NCI-H82 treated with DMSO at 0.1 percent for 48 hours (cell line): ENCODE results near the gene RNPS1.
A peak's percentile ranks its signal among the peaks of the same experiment; 100 is the strongest.
"Not testable (repeated sequence)": the region's sequence is repeated elsewhere in the genome, so short reads cannot be mapped to it uniquely, and the experiment has no call there.

Experiments used
- DNase-seq: peaks from one replicate; lab custom pipeline; 2025; ENCODE audit not compliant: unreplicated experiment; lab: John Stamatoyannopoulos, UW

Gene RNPS1

DNA sequence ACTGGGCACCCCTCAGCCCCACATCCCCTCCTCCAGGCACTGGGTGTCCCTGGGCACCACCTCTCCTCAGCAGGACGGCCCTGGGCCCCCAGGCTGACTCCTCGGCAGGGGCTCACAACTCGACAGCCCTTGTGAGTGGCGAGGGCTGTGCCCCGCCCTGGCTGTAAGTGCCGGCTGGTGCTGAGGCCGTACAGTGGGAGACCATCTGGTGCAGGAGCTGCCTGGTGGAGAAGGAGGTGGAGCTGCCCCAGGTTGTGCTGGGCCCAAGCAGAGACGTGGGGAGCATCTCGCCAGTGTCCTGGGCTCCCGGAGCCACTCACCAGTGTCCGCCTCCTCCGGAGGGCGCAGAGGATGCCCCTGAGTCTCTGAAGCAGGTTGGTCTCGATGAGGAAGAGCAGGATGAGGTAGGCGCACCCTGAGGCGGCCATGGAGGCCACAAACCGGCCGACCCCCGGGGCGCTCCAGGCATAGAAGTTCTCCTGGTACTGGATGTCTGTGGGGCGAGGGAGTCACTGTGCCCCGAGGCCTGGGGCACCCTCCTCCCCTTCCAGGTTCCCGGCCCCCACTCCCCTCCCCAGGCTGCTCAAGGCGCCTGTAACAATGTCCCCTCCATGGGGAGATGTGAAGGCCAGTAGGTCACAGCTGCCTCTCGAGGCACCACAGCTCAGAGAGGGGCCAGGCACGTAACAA lies 15.1 kb upstream of the RNPS1 start:
- no peak for DNase-seq

DNA sequence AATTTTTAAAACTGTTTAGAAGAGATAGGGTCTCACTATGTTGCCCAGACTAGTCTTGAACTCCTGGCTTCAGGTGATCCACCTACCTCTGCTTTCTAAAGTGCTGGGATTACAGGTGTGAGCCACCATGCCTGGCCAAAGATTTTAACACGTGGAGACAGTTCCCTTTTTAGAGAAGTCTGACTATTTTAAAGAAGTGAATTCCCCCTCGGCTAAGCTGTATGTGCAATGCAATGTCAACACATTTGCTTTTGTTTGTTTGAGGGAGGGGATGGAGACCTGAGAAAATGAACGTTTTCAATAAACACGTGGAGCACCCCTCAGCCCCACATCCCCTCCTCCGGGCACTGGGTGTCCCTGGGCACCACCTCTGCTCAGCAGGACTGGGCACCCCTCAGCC lies 14.3 kb upstream of the RNPS1 start:
- DNase-seq, result no peak

DNA sequence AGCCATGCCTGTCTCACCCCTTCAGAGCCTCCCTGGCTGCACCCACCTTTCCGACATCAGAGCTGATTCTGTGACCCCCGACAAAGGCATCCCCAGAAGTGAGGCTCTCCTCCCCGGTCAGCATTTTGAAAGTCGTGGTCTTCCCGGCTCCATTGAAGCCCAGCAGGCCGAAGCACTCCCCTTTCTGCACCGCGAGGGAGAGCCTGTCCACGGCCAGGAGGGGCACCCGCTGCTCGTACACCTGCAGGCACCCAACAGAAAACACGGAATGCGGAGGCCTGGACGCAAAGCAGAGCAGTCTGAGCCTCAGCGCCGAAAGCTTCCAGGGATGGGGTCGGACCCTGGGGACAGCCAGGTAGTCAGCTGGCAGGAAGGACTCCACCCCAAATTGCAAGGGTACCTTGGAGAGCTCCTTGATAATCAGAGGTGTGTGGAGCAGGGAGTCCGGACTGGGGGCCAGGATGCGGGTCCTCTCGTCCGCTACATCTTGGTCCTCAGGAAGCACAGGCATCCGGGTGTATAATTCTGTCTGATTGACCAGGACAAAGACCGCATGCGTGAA lies 13.1 kb upstream of the RNPS1 start:
- no peak for DNase-seq

DNA sequence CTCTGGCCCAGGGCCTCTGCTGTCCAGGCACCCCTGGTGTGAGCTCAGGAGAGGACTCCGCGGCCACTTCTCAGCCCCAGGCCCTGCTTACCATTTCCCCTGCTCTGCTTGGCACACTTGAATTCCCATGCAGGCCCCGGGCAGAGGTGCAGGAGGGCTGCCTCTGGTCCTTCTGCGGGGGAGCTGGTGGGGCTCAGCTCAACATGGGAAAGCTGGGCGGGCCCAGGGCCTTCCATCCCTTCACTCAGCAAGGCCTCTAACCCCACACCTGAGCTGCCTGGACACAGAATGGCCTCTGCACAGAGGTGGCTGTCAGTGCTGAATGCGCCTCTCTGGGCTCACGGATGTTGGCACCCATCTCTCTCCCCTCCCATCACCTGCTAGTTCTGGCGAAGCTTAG lies 12.5 kb upstream of the RNPS1 start:
- DNase-seq, result no peak

DNA sequence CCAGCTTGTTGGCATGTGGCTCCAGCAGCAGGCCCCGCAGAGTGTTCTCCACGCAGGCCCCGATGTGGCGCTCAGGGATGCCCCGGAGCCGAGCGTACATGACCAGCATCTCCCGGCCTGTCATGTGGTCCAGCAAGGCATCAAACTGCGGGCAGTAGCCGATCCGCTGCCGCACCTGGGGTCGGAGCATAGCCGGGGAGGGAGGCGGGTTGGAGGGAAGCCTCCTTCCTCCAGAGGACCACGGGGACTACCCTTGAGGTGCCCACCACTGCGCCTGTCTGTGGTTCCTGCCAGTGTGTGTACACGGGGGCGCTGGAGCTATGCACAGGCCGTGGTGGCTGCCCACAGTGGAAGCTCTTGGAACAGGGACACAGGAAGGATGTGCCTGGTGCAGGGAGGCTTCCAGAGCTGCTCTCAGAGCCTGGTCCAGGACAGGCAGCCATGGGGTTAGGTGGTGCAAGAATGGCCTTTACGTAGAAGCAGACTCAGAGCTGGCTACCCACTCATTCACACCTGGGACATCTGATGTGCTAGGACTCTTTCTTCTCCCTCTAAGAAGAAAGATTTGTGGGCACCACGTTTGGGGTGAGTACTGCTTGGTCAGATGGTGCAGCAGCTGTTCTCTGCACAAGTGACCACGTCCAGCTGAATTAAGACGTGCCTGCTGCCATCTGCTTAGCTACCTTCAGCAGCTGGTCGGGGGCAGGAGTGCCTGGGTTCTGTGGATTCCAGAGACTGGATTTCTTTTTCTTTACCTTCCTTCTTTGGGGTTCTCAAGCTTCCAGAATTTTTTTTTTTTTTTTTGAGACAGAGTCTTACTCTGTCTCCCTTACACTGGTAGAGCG lies 11.3 kb upstream of the RNPS1 start:
- peak; percentile 6 for DNase-seq

DNA sequence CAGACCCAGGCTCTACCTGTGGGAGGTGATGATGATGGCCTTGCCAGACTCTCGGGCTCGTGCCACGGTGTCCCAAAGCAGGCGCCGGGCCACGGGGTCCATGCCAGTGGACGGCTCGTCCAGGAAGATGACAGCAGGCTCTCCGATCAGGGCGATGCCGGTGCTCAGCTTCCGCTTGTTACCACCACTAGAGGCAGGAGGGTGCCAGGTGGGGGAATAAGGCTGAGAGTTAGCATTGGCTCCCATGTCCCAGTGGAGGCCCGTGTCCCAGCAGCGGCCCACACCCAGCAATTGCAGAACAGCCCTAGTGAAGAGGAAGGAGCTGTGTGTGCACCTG lies 10.3 kb upstream of the RNPS1 start:
- no peak for DNase-seq

DNA sequence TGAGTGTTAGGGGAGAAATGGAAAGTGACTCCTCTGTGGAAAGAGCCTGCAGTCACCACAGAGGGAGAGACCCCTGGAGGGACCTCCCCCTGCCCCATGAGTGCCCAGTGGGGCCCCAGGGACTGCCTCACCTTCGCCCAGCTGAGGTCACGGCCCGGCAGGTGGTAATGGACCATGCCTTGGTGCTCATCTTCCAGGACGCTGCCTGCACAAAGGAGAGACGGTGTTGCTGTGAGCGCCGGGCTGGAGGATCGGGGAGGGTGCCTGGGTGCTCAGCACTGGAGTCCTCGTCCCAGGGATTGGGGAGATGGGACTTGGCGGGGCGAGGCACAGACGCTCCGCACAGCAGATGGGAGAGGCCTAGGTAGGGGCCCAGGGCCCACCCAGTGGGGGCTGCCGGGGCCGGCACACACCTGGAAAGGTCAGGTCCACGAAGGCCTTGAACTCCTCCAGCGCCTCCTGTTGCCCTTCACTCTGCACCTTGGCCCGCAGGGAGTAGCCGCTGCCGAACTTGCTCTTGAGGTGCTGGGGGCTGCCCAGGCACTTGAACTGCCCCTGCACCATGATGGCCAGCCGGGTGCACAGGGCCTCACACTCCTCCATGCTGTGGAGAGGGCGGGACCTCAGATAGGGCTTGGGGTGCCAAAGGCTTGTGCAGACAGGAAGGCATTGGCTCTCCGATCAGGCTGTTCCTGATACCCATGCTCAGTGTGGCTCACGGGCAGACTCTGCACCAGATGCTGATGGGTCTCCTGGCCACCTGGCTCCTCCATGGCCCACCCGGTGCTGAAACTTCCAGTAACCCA lies 9.7 kb upstream of the RNPS1 start:
- DNase-seq, result no peak

DNA sequence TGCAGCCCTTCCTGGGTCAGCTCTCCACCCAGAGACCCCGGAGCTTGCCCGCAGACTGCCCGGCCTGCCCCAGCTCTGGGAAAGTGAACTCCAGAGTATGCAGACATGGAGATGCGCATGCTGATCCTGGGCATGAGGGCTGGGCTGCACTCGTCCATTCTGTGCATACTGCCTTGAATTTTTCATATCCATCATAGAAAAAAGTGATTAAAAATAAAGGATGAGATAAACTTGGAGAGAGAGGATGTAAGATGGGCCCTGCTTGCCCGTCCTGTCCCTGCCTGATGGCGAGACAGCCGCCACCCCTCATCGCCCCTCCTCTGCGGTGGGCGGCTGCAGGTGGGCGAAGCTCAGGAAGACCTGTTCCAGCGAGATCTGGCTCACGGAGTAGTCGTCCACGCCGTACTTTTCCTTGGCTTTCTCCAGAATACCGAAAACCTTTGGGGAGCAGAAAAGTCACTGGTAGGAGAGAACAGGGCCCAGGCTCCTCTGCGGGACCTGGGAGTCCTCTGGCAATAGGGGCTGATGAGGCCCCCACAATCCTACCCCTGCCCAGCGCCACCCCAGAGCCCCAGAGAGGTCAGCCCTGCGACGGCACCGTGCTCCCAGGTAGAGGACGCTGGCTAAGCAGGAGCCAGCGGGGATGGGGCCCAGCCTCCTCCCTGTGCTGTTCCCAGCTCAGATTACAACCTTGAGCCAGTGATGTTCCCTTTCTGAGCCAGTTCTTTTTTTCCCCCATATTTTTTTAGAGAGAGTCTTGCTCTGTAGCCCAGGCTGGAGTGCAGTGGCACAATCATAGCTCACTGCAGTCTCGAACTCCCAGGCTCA lies 8.7 kb upstream of the RNPS1 start:
- DNase-seq, result no peak

DNA sequence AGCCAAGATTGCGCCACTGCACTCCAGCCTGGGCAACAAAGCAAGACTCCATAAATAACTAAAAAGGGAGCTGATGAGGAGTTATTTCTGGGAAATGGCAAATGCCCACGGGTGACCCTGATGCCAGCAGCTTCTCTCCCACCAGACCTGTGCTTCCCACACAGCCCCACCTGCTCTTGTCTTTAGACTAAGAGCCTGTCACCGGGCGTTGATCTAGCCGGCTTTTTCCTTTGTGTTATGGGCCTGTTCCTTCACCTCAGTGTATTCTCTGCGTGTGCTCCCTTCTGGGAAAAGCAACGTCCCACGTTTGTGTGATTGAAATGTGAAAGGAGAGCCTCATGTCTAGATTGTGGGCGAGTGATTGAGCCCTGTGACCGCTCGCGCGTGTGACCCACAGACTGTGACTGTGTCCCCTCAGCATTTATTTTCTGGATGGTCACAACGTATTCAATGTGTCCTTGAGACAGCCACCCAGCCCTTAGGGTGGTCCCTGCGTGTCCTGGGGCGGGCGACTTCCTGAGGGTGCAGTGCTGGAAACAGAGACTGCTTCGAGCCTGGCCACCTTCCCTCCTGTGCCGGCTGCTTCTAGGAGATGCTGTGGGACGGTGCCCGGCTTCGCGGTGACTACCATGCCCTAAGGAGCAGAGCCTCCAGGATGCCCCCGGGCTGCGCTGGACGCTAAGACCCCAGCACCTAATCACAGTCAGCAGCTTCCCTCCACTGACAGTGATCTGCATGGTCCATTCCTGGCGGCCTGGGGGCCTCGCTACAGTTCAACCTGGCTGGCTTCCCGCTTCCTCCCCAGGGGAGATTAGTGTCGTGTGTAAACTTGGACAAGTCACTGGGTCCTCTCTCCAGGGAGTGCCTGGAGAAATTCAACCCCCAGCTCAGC lies 7.8 kb upstream of the RNPS1 start:
- DNase-seq, result no peak

DNA sequence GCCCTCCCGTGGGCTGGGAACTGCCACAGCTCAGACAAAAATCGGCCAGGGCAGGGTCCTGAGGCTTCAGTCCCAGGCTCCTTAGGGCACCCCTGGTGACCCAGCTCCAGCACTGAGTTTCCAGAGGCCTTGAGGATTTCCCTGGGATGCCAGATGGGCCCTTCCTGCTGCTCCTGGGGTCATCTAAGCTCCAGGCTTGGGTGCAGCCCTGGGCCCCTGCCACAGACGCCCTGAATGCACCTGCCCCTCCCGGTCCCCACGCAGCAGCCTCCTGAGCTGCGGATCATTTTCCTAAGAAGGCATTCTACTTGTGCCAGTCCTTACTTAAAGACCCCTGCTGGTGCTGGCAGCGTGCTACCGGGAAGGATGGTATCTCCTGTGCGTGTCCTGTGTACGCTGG lies 6.0 kb upstream of the RNPS1 start:
- DNase-seq, result no peak

DNA sequence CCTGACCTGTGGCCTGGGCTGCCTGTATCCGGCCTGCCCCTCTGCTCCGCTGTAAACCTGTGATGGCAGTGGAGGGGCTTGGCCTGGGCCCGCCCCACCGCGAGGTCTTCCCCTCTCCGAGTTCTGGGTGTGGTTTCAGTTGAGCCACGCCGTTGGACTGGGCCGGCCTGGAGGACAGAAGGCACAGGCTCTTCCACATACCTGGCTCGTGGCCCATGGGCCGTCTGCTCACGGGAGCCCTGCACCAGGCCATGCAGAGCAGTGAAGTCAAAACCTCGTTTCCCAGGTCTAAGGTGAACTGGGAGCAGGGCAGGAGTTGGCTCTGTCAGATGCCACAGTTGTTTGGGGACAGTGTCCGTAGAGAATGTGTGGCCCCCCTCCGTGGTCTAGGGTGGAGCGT lies 5.6 kb upstream of the RNPS1 start:
- no peak for DNase-seq

DNA sequence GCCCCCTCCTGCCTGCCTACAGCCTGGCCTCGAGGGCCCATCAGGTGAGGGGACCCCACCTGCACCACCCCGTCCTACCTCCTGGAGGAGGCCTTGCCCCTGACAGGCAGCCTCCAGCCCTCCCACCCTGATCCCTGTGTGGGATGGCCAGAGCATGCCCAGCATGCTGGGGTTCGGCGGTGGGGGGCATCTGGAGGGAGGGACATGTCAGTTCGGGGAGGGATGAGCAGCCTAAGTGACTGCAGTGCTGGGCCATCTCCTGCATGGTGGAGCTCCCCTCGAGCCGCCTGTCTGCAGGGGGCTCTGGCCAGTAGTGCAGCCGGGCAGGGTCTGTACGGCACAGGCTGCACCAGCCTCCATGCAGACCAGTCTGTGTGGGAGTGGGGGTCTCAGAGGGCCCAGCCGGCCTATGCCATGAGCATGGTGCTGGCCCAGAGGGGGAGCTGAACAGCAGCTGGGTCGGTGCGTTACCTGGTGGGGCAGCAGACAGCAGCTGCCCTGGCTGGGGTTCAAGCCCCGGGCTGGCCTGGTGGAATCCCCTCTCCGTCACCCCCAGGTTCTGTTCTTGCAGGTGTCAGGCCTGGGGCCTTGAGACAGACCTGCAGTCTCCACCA lies 4.0 kb upstream of the RNPS1 start:
- no peak for DNase-seq

DNA sequence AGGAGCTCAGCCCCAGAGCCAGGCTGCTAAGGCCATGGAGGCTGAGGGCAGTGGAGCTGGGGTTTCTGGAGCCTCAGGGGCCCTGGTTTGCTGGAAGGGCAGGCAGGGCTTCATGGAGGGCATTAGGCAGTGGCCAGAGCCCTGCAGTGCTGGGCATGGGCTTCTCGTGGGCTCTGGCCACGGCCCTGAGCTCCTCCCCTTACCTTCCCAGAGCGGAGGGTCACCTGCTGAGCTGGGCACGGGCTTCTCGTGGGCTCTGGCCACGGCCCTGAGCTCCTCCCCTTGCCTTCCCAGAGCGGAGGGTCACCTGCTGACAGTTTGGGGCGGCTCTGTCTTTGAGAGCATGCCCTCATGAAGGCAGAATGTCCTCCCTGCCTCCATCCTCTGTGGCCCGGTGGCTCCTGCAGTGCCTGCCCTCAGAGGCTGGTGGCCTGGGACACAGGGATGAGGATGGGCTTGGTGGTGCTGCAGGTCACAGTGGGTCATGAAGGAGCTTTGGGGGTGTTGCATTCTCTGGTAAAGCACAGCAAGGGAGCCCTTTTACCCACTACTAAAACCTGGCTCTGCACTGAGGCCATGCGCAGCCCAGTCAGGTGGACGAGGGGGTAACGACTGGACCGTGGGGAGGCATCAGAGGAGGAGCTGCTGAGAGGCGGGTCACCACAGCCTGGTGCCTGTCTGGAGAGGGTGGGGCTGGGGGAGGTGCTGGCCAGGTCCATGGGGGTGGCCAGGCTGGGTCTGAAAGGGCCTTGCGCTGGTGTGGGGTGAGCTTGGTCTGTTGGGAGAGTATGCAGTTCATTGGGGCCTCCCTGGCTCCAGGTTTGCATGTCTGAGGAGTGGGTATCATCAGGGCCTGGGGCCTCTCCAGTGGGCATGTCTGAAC lies 2.9 kb upstream of the RNPS1 start:
- DNase-seq, result no peak

DNA sequence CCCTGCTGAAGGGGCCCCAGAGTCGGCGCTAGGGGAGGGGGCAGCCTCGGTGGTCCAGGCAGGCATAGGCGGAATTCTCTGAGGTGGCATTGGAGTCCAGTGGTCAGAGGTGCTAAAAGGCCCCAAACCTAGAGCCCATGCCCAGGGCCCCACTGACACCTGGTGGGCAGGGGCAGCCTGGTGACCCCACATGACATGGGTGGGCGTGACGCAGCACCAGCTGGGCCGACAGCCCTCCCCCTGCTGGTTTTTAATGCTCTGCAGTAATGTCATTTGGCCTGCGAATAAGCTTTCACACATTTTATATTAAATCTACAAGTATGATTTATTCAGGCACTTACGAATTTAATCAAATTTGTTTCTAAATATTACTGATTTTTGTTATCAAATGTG lies 2.1 kb upstream of the RNPS1 start:
- DNase-seq, result no peak

DNA sequence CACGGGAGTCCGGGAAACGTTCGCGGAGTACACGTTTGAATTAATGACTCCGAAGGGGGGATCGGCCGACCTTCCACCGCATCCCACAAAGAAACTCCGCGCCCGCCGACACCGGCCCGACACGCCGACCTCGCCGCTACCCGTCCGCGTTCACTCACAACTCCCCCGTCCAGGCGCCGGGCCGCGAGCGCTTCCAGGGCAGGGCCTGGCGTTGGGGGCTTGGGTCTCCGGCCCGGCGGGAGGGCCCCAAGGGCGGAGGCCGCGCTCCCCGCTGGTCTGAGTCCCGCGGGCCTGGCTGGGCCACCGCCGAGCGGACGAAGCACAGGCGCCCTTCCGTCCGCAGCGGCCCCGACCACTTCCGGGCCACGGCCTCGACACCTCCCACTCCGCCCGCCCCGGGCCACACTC lies 417 bp downstream of the RNPS1 start:
- not testable (repeated sequence) for DNase-seq

DNA sequence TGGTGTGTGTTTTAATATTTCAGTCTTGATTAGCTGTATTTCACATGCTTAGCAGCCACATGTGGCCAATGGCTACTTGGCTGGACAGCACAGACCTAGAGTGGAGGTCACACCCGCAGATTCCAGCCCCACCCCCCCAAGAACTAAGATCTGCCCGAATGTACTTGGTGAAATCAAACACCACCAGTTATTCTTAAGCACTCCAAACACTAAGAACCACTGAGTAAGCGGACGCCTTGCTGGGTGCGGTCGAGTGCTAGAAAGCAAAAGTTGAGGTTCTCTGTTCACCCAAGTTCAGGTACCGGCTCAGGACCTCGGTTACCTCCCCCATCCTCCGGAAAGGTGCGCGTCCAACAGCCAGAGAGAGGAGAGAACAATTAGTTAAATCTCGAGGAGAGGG lies 1.0 kb downstream of the RNPS1 start:
- not testable (repeated sequence) for DNase-seq

DNA sequence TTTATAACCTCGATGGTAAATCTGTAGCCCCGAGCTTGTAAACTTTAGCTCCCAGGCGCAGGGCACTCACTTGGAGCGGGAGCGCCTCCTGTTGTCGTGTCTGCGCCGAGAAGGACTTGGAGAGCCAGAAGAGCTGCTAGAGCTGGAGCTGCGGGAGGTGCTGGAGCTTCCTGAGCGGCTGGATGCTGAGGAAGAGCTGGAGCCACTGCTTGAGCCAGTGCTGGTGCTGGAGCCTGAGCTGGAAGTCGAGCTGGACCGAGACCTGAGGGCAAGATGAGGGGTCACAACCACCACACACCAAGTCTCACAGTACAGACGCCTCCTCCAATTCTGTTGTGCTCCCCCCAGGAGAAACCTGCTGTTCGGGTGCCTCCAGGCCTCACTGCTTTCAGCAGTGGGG lies 4.9 kb downstream of the RNPS1 start:
- not testable (repeated sequence) for DNase-seq

DNA sequence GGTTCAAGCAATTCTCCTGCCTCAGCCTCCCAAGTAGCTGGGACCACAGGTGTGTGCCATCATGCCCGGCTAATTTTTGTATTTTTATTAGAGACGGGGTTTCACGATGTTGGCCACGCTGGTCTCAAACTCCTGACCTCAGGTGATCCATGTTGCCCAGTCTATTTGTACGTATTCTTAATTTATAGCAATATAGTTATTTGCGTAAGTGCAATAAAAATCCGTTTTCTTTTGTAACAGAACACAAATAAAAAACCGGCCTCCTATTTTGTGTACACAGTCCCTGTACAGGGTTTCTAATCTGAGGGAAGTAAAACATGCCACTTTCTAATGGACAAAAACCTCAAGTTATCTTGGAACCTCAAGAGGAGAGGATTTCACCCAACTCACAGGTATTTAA lies 7.7 kb downstream of the RNPS1 start:
- no peak for DNase-seq
